Nephron progenitor cell (in vitro differentiated cells): ENCODE results near the gene CCND1.

ENCODE experiments used
- DNase-seq: peaks from one replicate; pipeline ENCODE4 v3.0.0; 2021
- H3K27ac Mint-ChIP-seq: 2 replicates; pipeline ENCODE4 v1.8.0; 2021; ENCODE audit warnings: mild to moderate bottlenecking, moderate library complexity, mixed read lengths
- H3K27me3 Mint-ChIP-seq: 2 replicates; pipeline ENCODE4 v1.8.0; 2021; ENCODE audit warnings: mild to moderate bottlenecking, low read depth, mixed read lengths; ENCODE audit not compliant: poor library complexity
- H3K36me3 Mint-ChIP-seq: 2 replicates; pipeline ENCODE4 v1.8.0; 2021; ENCODE audit warnings: low read depth, mixed read lengths
- H3K4me1 Mint-ChIP-seq: 2 replicates; pipeline ENCODE4 v1.8.0; 2021; ENCODE audit warnings: mixed read lengths
- H3K4me3 Mint-ChIP-seq: 2 replicates; pipeline ENCODE4 v1.8.0; 2021; ENCODE audit warnings: mild to moderate bottlenecking, moderate library complexity, mixed read lengths
- H3K9me3 Mint-ChIP-seq: 2 replicates; pipeline ENCODE4 v1.8.0; 2021; ENCODE audit warnings: mild to moderate bottlenecking, moderate library complexity, mixed read lengths
- TF ChIP-seq, protein P1 (sequence below): fragments of 200-600 bp; sonication (generic); IDR thresholded peaks from 2 replicates; pipeline ENCODE4 v1.5.0; 2021; ENCODE audit warnings: antibody characterized with exemption

CCND1 gene

DNA sequence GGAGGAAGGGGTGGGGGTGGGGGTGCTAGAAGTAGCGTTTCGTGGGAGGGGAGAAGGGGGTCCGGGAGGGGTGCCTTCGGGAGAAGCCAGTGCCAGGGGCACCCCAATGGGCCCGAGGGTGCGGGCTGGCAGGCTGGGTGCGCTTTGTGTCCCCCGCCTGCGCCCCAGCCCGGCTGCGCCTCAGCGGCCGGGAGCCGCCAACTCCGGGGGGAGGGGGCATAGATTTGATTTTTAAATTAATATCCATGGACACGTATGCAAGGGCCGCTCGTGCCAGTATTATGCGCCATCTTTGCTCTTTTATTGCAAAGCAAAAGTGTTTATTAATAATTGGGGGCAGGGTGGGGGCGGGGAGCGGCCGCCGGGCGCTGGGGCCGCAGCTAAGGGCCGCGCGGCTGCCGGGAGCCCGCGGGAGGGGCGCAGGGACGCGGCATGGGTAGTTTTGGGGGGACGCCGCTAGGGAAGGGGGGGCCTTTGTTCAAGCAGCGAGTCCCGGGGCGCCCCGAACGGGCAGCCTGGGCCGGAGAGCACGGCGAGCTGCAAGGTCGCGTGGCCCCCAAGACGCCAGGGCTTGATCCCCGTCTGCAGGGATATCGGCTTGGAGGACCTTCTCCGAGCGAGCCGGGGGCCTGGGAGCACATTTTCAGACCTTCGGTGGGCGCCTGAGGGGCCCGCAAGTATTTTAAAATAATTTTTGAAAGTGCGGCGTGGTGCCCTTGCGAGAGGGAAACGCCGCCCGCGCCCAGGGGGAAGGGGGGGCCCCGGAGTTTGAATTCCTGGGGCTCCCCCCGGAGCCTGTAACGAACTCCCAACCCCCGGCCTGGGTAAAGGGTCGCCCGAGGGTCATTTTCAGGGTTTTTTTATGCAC is 959 bp downstream of the CCND1 start:
- Mint-ChIP-seq H3K27me3 (peaks cover 3% of the 10 kb centered on the region), H3K9me3 (no peaks in the 10 kb centered on the region), H3K4me3 (peak overlapping the region; percentile 96), H3K36me3 (peaks cover 4% of the 10 kb centered on the region), H3K4me1 (peaks cover 41% of the 10 kb centered on the region), H3K27ac (no peak overlapping the region)
- TF ChIP-seq, protein P1, sequence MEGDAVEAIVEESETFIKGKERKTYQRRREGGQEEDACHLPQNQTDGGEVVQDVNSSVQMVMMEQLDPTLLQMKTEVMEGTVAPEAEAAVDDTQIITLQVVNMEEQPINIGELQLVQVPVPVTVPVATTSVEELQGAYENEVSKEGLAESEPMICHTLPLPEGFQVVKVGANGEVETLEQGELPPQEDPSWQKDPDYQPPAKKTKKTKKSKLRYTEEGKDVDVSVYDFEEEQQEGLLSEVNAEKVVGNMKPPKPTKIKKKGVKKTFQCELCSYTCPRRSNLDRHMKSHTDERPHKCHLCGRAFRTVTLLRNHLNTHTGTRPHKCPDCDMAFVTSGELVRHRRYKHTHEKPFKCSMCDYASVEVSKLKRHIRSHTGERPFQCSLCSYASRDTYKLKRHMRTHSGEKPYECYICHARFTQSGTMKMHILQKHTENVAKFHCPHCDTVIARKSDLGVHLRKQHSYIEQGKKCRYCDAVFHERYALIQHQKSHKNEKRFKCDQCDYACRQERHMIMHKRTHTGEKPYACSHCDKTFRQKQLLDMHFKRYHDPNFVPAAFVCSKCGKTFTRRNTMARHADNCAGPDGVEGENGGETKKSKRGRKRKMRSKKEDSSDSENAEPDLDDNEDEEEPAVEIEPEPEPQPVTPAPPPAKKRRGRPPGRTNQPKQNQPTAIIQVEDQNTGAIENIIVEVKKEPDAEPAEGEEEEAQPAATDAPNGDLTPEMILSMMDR, result no peak
- DNase-seq, result no peak

DNA sequence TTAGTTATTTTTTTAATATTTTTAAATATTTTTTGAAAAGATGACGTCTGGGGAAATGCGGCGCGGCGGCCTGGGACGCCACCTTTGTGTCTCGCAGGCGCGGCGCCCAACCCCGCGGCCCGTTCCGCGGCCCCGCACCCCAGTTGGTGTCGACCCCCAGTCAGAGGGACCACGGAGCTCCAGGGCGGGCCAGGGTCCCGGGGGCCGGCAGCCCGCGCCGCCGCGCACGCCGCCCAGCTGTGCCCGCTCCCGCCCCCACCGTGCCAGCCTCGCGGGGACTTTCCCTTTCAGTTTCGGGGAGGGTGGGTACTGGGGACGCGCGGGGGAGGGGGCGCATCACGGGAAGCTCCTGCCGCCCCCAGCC is 1.6 kb downstream of the CCND1 start:
- no peaks in the 10 kb centered on the region for H3K9me3 Mint-ChIP-seq
- TF ChIP-seq, protein P1, result no peak
- H3K4me3 Mint-ChIP-seq, result peak overlapping the region; percentile 76
- H3K4me1 Mint-ChIP-seq, result peaks cover 39% of the 10 kb centered on the region
- peaks cover 4% of the 10 kb centered on the region for H3K36me3 Mint-ChIP-seq
- H3K27me3 Mint-ChIP-seq, result peaks cover 3% of the 10 kb centered on the region
- DNase-seq, result peak; percentile 60
- no peak overlapping the region for H3K27ac Mint-ChIP-seq

DNA sequence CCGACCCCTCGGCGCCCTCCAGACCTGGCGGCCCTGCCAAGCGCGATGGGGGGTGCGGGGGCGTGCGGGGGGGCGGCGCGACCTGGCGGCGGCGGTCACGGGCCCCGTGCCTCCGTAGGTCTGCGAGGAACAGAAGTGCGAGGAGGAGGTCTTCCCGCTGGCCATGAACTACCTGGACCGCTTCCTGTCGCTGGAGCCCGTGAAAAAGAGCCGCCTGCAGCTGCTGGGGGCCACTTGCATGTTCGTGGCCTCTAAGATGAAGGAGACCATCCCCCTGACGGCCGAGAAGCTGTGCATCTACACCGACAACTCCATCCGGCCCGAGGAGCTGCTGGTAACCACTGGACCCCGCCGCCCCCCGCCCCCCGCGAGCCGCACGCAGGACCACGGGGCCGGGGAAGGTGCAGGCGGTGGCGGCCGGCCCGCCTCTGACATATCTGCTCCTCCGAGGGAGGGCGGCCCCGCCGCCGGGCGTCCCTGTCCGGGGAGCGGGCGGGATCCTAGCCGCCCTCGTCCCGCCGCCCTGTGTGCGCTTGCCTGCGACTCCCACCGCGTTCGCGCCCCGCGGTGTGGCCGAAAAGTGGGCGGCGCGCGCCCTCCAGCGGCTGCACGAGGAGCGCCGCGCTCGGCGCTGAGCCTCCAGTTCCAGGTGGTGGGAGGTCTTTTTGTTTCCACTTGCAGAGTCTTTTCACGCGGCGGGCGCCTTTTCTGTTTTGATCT is 2.1 kb downstream of the CCND1 start:
- TF ChIP-seq, protein P1, result peak; percentile 94
- Mint-ChIP-seq H3K4me3 (peak overlapping the region; percentile 80), H3K9me3 (no peaks in the 10 kb centered on the region), H3K36me3 (peaks cover 4% of the 10 kb centered on the region), H3K4me1 (peaks cover 38% of the 10 kb centered on the region), H3K27ac (no peak overlapping the region), H3K27me3 (peaks cover 3% of the 10 kb centered on the region)
- DNase-seq, result peak; percentile 88

DNA sequence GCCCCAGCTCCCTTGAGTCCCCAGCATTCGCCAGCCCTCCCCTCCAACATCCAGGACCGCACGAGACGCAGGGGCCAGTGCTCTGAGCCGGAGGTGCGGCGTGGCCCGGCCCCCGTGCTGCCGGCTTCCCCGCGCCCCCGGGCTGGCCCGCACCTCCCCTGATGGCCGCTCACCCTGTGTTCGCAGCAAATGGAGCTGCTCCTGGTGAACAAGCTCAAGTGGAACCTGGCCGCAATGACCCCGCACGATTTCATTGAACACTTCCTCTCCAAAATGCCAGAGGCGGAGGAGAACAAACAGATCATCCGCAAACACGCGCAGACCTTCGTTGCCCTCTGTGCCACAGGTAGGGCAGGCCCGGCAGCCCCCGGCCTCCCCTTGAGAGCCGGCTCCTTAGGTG is 2.7 kb downstream of the CCND1 start:
- DNase-seq, result no peak
- Mint-ChIP-seq H3K27me3 (peaks cover 3% of the 10 kb centered on the region), H3K36me3 (peaks cover 4% of the 10 kb centered on the region), H3K9me3 (no peaks in the 10 kb centered on the region), H3K27ac (no peak overlapping the region), H3K4me3 (peak overlapping the region; percentile 80), H3K4me1 (peaks cover 34% of the 10 kb centered on the region)
- TF ChIP-seq, protein P1, result peak; percentile 4

DNA sequence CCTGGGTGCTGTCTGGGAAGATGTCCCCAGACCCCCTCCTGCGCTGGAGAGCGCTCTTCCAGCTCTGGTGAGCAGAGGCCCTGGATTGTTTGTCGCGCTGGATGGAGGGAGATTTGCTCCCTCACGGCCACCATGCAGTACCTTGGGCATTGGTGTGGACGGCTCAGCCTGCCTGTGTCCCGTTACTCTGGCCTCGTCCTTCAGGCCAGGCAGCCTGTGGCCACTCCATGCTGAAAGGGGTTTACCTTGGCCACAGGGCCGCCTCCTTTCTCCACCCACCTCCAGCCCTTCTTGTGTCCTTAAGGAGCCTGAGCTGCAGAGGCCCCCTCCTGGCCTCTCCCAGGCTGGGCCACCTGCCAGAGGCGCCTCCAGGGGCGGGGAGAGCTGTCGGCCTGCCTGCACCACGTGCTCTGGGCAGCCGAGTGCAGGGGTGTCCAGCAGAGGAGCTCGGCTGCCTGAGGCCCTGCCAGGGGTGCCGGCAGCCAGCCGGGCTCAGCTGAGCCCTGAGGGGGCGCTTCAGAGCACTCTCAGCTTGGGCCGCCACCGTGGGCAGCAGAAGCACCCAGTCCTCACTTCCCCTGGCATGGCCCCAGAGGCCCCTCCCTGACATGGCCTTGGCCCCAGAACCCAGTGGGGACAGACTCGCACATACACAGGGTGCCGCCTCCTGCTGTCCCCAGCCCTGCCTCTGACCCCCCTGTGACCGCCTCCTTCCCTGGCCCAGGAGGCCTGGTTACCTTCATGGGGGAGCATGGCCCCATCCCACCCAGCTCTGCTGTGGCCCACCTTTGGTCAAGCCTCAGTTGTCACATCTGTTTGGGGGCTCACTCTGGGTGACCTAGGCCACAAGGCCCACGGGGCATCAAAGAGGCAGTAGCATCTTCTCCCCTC is 3.4 kb downstream of the CCND1 start:
- Mint-ChIP-seq H3K4me1 (peaks cover 36% of the 10 kb centered on the region), H3K27me3 (peaks cover 3% of the 10 kb centered on the region), H3K9me3 (no peaks in the 10 kb centered on the region), H3K36me3 (peaks cover 8% of the 10 kb centered on the region), H3K27ac (no peak overlapping the region), H3K4me3 (peak overlapping the region; percentile 80)
- DNase-seq, result no peak
- TF ChIP-seq, protein P1, result no peak
